Heart left ventricle (tissue), 16 donors: Measurements from ENCODE around the gene COL10A1. TPM values are rescaled to one million over a fixed set of nuclear protein-coding genes. Genes with fewer than 3 reads are reported as not detected.

Experiments used
- ATAC-seq, 4 donors: fragments of 200-7000 bp; cut with Tn5 transposase; one replicate each; pipeline ENCODE4 v1.9.1; 2020 to 2022; ENCODE audit warnings: moderate library complexity in 4 of 4, mild to moderate bottlenecking in 3 of 4, moderate number of reproducible peaks in 1 of 4
- DNase-seq, 5 donors: peaks; one replicate each; pipeline ENCODE4 v3.0.0-alpha.2; 2020
- H3K27ac ChIP-seq, 12 donors: fragments of 200-600 bp; sonication (generic) in 4 of 12; one replicate each; pipeline versions ENCODE4 v1.5.0 to v1.8.0; 2016 to 2022; ENCODE audit warnings: mild to moderate bottlenecking in 2 of 12
- H3K27me3 ChIP-seq, 9 donors: fragments of 200-600 bp; sonication (generic) in 2 of 9; one replicate each; pipeline versions ENCODE4 v1.5.1 to v1.8.0; 2016 to 2022; ENCODE audit warnings: mild to moderate bottlenecking in 3 of 9
- H3K36me3 ChIP-seq, 9 donors: fragments of 200-600 bp; sonication (generic) in 2 of 9; one replicate each; pipeline versions ENCODE4 v1.5.0 to v1.8.0; 2018 to 2022; ENCODE audit warnings: mild to moderate bottlenecking in 2 of 9
- H3K4me1 ChIP-seq, 12 donors: fragments of 200-600 bp; sonication (generic) in 4 of 12; one replicate each; pipeline versions ENCODE4 v1.5.0 to v1.8.0; 2016 to 2022; ENCODE audit warnings: mild to moderate bottlenecking in 3 of 12
- H3K4me3 ChIP-seq, 12 donors: fragments of 200-600 bp; sonication (generic) in 4 of 12; one replicate each; pipeline versions ENCODE4 v1.5.0 to v1.8.0; 2017 to 2022; ENCODE audit warnings: mild to moderate bottlenecking in 9 of 12, moderate library complexity in 4 of 12
- H3K9me3 ChIP-seq, 12 donors: fragments of 200-600 bp; sonication (generic) in 4 of 12; one replicate each; pipeline versions ENCODE4 v1.5.0 to v1.8.0; 2016 to 2022; ENCODE audit warnings: mild to moderate bottlenecking in 1 of 12
- POLR2A ChIP-seq, 2 donors: fragments of 450-650 bp; IDR thresholded peaks; one replicate each; pipeline ENCODE4 v1.6.1; 2017; ENCODE audit warnings: antibody characterized with exemption in 2 of 2, mild to moderate bottlenecking in 2 of 2, moderate library complexity in 2 of 2
- WGBS, 4 donors: extraction: QIAGEN DNeasy Blood & Tissue Kit in 2 of 4; methylation state at CpG; one replicate each; pipeline versions ENCODE4 v1.1.5 to v1.1.7; 2013 to 2018; 5-methylcytosine and 5-hydroxymethylcytosine counted together
- intact Hi-C, 10 donors: fragments of 100-400 bp; cut with DNase I; formaldehyde crosslinking; loops; one replicate each; pipeline versions ENCODE4 v1.11.1 to v1.14.2; 2022
- polyA plus RNA-seq, 2 donors: library from polyadenylated mRNA; stranded (reverse); fragments of 200-250 nt; gene quantifications; one replicate each; pipeline ENCODE4 v1.2.3, GENCODE V29; 2013
- total RNA-seq, 9 donors: library from RNA; depleted of rRNA in 2 of 9; stranded (reverse); fragments of >200 nt in 2 of 9; fragmentation: NEBNext Ultra II Directional in 3 of 9; extraction: Animal tissue kit (Norgen Biotek cat#: 25700) in 3 of 9; gene quantifications; one replicate each; pipeline versions ENCODE4 v1.1.0 to v1.2.4, GENCODE V29; 2016 to 2023
- TF ChIP-seq, protein P1 (sequence below), 12 donors: fragments of 200-600 bp; sonication (generic) in 4 of 12; IDR thresholded peaks; one replicate each; pipeline versions ENCODE4 v1.5.0 to v1.8.0; 2018 to 2022; ENCODE audit warnings: antibody characterized with exemption in 12 of 12, mild to moderate bottlenecking in 5 of 12
- donor health status: ischemic (EF 13 %, LVEDD 7.1; RV severe dilation, severe dysfunction).
- donor health status: healthy with polysubstance abuse.
- donor health status: DM: no; HTN: yes; CAD: no.
- donor health status: DM: no; HTN: no; CAD: no.
- donor health status: ischemic (EF 25% LVEDD 6.9; RV normal size, moderate dysfunction).
- donor health status: ischemic (EF 25% LVEDD 5.7; RV mildly dilated, moderate dysfunction).
- donor health status: healthy.
- donor health status: DM: yes; HTN: yes; CAD: no.
- donor health status: ischemic (EF 35%, LVEDD 5.7; RV mildly dilated, moderate dysfunction).
- donor health status: nonischemic (EF 11% LVEDD 7.7; RV severe dilation, severe dysfunction).
- donor health status: DM: yes; HTN: yes; CAD: no.
- donor health status: PGD.
- donor health status: ischemic (EF 29% LVEDD 5.4; RV normal size, mild dysfunction).
- donor health status: nonischemic (EF 23%, LVEDD 6.1; RV moderate dilation, normal function).

The COL10A1 gene
- total and polyA plus RNA-seq, 11 donors: 0.04 to 1.4 (median 0.17) TPM; not detected in 5

- ATAC-seq (no peak), DNase-seq (no peak)
- Histone ChIP-seq H3K9me3 (no peaks in the 10 kb centered on the region), H3K4me1 (peaks cover 0 to 19% (median 0%) of the 10 kb centered on the region in 12 donors), H3K27me3 (no peaks in the 10 kb centered on the region), H3K27ac (no peak overlapping the region), H3K4me3 (no peak overlapping the region), H3K36me3 (no peaks in the 10 kb centered on the region)
- intact Hi-C loops: no loop called here
- no peak for TF ChIP-seq POLR2A (IDR thresholded peaks at IDR 0.05)
- TF ChIP-seq, protein P1, sequence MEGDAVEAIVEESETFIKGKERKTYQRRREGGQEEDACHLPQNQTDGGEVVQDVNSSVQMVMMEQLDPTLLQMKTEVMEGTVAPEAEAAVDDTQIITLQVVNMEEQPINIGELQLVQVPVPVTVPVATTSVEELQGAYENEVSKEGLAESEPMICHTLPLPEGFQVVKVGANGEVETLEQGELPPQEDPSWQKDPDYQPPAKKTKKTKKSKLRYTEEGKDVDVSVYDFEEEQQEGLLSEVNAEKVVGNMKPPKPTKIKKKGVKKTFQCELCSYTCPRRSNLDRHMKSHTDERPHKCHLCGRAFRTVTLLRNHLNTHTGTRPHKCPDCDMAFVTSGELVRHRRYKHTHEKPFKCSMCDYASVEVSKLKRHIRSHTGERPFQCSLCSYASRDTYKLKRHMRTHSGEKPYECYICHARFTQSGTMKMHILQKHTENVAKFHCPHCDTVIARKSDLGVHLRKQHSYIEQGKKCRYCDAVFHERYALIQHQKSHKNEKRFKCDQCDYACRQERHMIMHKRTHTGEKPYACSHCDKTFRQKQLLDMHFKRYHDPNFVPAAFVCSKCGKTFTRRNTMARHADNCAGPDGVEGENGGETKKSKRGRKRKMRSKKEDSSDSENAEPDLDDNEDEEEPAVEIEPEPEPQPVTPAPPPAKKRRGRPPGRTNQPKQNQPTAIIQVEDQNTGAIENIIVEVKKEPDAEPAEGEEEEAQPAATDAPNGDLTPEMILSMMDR (IDR thresholded peaks at IDR 0.05): no peak
- 29 to 58% (median 44%) methylated on average over 1 of the region's 1 CpG for WGBS, 4 donors
Observed at GRCh38 chr6:116072368-116072767, 53.6 kb downstream of the COL10A1 start.

DNA sequence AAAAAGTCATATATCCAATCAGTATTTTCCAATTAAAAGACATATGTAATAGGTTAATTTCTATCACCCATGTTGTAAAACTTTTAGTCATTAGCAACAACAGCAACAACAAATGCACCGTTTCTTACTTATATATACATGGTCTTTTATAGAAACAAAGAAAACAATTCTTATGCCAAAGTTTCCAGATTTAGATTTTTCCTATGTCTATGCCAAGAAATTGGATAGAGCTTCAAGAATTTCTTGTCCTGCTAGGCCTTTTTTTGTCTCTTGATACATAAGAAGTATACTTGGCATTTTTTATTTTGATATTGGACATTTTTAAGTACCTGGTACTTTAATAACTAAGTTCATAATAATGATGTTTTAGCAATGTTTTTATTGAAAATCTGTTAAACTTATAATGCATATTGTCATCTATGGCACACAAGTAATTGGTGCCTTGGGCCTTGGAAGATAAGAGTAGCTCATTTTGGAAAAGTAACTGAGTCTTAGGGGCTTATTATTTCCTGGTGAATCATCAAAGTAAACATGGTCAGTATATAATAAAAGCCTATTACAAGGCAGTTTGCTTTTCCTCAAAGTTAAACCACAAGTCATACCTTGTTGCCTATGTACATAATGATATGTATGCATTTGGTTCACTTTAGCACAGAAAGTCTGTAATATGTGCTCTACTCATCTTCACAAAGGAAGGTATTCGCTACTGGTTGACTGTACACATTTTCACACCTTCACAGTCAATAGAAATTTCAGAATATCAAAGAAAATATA is 55.1 kb downstream of the COL10A1 start:
- H3K36me3 ChIP-seq: no peaks in the 10 kb centered on the region
- intact Hi-C loops: no loop called here
- 51 to 53% (median 52%) methylated on average over 2 of the region's 2 CpGs for WGBS, 4 donors
- H3K27me3 ChIP-seq: no peaks in the 10 kb centered on the region
- TF ChIP-seq POLR2A (IDR thresholded peaks at IDR 0.05): no peak
- TF ChIP-seq, protein P1 (IDR thresholded peaks at IDR 0.05): no peak
- H3K4me1 ChIP-seq: peaks cover 0 to 19% (median 0%) of the 10 kb centered on the region in 12 donors
- no peak overlapping the region for H3K4me3 ChIP-seq
- H3K27ac ChIP-seq: no peak overlapping the region
- DNase-seq (no peak), ATAC-seq (no peak)
- no peaks in the 10 kb centered on the region for H3K9me3 ChIP-seq

- intact Hi-C loops: no loop called here
- H3K36me3 ChIP-seq: no peaks in the 10 kb centered on the region
- no peaks in the 10 kb centered on the region for H3K9me3 ChIP-seq
- ATAC-seq (no peak), DNase-seq (no peak)
- no peak overlapping the region for H3K4me3 ChIP-seq
- no peak for TF ChIP-seq POLR2A (IDR thresholded peaks at IDR 0.05)
- TF ChIP-seq, protein P1 (IDR thresholded peaks at IDR 0.05): no peak
- H3K27ac ChIP-seq: no peak overlapping the region
- WGBS, 4 donors: 86 to 93% (median 89%) methylated on average over 1 of the region's 1 CpG
- no peaks in the 10 kb centered on the region for H3K27me3 ChIP-seq
- peaks cover 0 to 19% (median 0%) of the 10 kb centered on the region in 12 donors for H3K4me1 ChIP-seq
Observed at GRCh38 chr6:116070101-116070500, 55.8 kb downstream of the COL10A1 start.

Other genes with a start within 250 kb of the COL10A1 start
- 10 to 100 TPM in 1 of 9 donors, 1 to 10 TPM in 8; 4.4 to 10.8 (median 6.4) TPM for gene FRK, start 65.2 kb downstream of the COL10A1 start, total RNA-seq
- 1 to 10 TPM; 1.4 TPM for gene FRK, start 65.2 kb downstream of the COL10A1 start, polyA plus RNA-seq
- gene NT5DC1, start 25.3 kb downstream of the COL10A1 start, total RNA-seq: 10 to 100 TPM; 12.0 to 72.4 (median 51.3) TPM
- gene NT5DC1, start 25.3 kb downstream of the COL10A1 start, polyA plus RNA-seq: 10 to 100 TPM in 1 of 2 donors, 1 to 10 TPM in 1; 6.5 to 30.2 TPM
- gene TSPYL4, start 127.9 kb upstream of the COL10A1 start, total RNA-seq: 10 to 100 TPM; 26.0 to 34.1 (median 30.5) TPM
- gene TSPYL4, start 127.9 kb upstream of the COL10A1 start, polyA plus RNA-seq: 10 to 100 TPM in 1 of 2 donors, 1 to 10 TPM in 1; 8.0 to 52.8 TPM
- 100 to 1,000 TPM in 5 of 9 donors, 10 to 100 TPM in 4; 81.5 to 150 (median 103) TPM for gene TSPYL1, start 153.8 kb upstream of the COL10A1 start, total RNA-seq
- 10 to 100 TPM; 24.8 to 68.5 TPM for gene TSPYL1, start 153.8 kb upstream of the COL10A1 start, polyA plus RNA-seq
- 10 to 100 TPM in 8 of 9 donors, 1 to 10 TPM in 1; 9.7 to 37.3 (median 11.1) TPM for gene DSE, start 244.8 kb upstream of the COL10A1 start, total RNA-seq
- gene DSE, start 244.8 kb upstream of the COL10A1 start, polyA plus RNA-seq: 1 to 10 TPM; 3.2 to 6.3 TPM